ENCODE data around the gene HDAC4.

GRCh38 chr2:239203443-239204135, 197.2 kb downstream of the HDAC4 start:
- TF ChIP-seq GATA2 (IDR thresholded peaks at IDR 0.05; ENCODE audit: low read depth, low read length) = no peak
- no peak for TF ChIP-seq GATA3 (IDR thresholded peaks at IDR 0.05; ENCODE audit: low read depth, low read length)

Measured in SH-SY5Y (cell line).